Neuronal stem cell (in vitro differentiated cells): ENCODE measurements around the gene MICALL2.

Source experiments
- DNase-seq: peaks from one replicate; pipeline ENCODE4 v3.0.0-alpha.2; 2013; ENCODE audit warnings: low spot score
- H2AFZ ChIP-seq: one replicate; pipeline ENCODE4 v1.6.1; 2013; ENCODE audit warnings: mild to moderate bottlenecking, low read length, inconsistent platforms
- H2AK5ac ChIP-seq: 2 replicates; pipeline ENCODE4 v1.6.1; 2013; ENCODE audit warnings: low read depth, mild to moderate bottlenecking, inconsistent platforms, low read length, moderate library complexity, mixed read lengths
- H2BK120ac ChIP-seq: 2 replicates; pipeline ENCODE4 v1.6.1; 2013; ENCODE audit warnings: low read depth, mild to moderate bottlenecking, inconsistent platforms, low read length, moderate library complexity, mixed read lengths
- H2BK12ac ChIP-seq: one replicate; pipeline ENCODE4 v1.6.1; 2013; ENCODE audit warnings: low read length, inconsistent platforms
- H2BK15ac ChIP-seq: 2 replicates; pipeline ENCODE4 v1.6.1; 2013; ENCODE audit warnings: mild to moderate bottlenecking, low read length, inconsistent platforms, mixed read lengths
- H2BK5ac ChIP-seq: one replicate; pipeline ENCODE4 v1.6.1; 2013; ENCODE audit warnings: inconsistent platforms, mild to moderate bottlenecking, low read length, moderate library complexity
- H3K14ac ChIP-seq: one replicate; pipeline ENCODE4 v1.6.1; 2013; ENCODE audit warnings: low read length, inconsistent platforms
- H3K18ac ChIP-seq: 2 replicates; pipeline ENCODE4 v1.6.1; 2013; ENCODE audit warnings: low read length, inconsistent platforms
- H3K23ac ChIP-seq: 2 replicates; pipeline ENCODE4 v1.6.1; 2013; ENCODE audit warnings: low read depth, mild to moderate bottlenecking, mixed read lengths, low read length, inconsistent platforms; ENCODE audit not compliant: poor library complexity
- H3K27ac ChIP-seq: replicated peaks from 3 replicates; pipeline ENCODE4 v1.5.1; 2013; ENCODE audit warnings: low read length, inconsistent platforms
- H3K27me3 ChIP-seq, 3 experiments: 2 replicates each; pipeline ENCODE4 v1.6.1; 2013; ENCODE audit warnings: low read length in 3 of 3, mild to moderate bottlenecking in 2 of 3, inconsistent platforms in 1 of 3, low read depth in 1 of 3, mixed read lengths in 1 of 3, moderate library complexity in 1 of 3; ENCODE audit not compliant: control insufficient read depth in 3 of 3, insufficient read depth in 3 of 3
- H3K36me3 ChIP-seq, 2 donors: replicated peaks in 1 of 2; 2 replicates each; pipeline ENCODE4 v1.6.1; 2013; ENCODE audit warnings: low read length in 2 of 2; ENCODE audit not compliant: control insufficient read depth in 2 of 2, insufficient read depth in 2 of 2
- H3K4ac ChIP-seq: 2 replicates; pipeline ENCODE4 v1.6.1; 2013; ENCODE audit warnings: inconsistent platforms, mild to moderate bottlenecking, low read length, moderate library complexity
- H3K4me1 ChIP-seq, 2 donors: 1 replicate in 1 of 2; 2 replicates in 1 of 2; pipeline ENCODE4 v1.6.1; 2013; ENCODE audit warnings: low read length in 2 of 2, low read depth in 1 of 2; ENCODE audit not compliant: control insufficient read depth in 2 of 2, insufficient read depth in 1 of 2
- H3K4me2 ChIP-seq: one replicate; pipeline ENCODE4 v1.6.1; 2013; ENCODE audit warnings: mild to moderate bottlenecking, low read length, inconsistent platforms; ENCODE audit not compliant: insufficient read depth, poor library complexity, severe bottlenecking
- H3K4me3 ChIP-seq, 2 donors: 2 replicates each; pipeline ENCODE4 v1.5.1; 2013; ENCODE audit warnings: low read length in 2 of 2, mild to moderate bottlenecking in 2 of 2, inconsistent platforms in 1 of 2, moderate library complexity in 1 of 2
- H3K79me1 ChIP-seq: one replicate; pipeline ENCODE4 v1.6.1; 2013; ENCODE audit warnings: low read depth, mild to moderate bottlenecking, inconsistent platforms, low read length, moderate library complexity
- H3K9ac ChIP-seq: one replicate; pipeline ENCODE4 v1.6.1; 2013; ENCODE audit warnings: mild to moderate bottlenecking, low read depth, low read length, inconsistent platforms; ENCODE audit not compliant: poor library complexity
- H3K9me3 ChIP-seq, 2 donors: replicated peaks in 1 of 2; 2 replicates each; pipeline versions ENCODE3 to v1.6.1; 2013; ENCODE audit warnings: low read length in 2 of 2, mild to moderate bottlenecking in 2 of 2, inconsistent platforms in 1 of 2, low read depth in 1 of 2, mixed read lengths in 1 of 2, moderate library complexity in 1 of 2; ENCODE audit not compliant: control insufficient read depth in 2 of 2, insufficient read depth in 1 of 2
- H4K8ac ChIP-seq: one replicate; pipeline ENCODE4 v1.6.1; 2013; ENCODE audit warnings: low read depth, mild to moderate bottlenecking, inconsistent platforms, low read length, moderate library complexity
- H4K91ac ChIP-seq: one replicate; pipeline ENCODE4 v1.6.1; 2013; ENCODE audit warnings: low read length, low read depth, mild to moderate bottlenecking, inconsistent platforms; ENCODE audit not compliant: poor library complexity
- WGBS, 2 donors: extraction: QIAGEN DNeasy Blood & Tissue Kit; methylation state at CpG; one replicate each; pipeline ENCODE4 v1.1.7; 2013; ENCODE audit warnings: missing lambda C conversion rate in 2 of 2, mixed read lengths in 1 of 2; ENCODE audit not compliant: insufficient read length in 2 of 2, insufficient replicate concordance in 1 of 2; ENCODE audit errors: extremely low coverage in 2 of 2; 5-methylcytosine and 5-hydroxymethylcytosine counted together

Gene MICALL2

DNA sequence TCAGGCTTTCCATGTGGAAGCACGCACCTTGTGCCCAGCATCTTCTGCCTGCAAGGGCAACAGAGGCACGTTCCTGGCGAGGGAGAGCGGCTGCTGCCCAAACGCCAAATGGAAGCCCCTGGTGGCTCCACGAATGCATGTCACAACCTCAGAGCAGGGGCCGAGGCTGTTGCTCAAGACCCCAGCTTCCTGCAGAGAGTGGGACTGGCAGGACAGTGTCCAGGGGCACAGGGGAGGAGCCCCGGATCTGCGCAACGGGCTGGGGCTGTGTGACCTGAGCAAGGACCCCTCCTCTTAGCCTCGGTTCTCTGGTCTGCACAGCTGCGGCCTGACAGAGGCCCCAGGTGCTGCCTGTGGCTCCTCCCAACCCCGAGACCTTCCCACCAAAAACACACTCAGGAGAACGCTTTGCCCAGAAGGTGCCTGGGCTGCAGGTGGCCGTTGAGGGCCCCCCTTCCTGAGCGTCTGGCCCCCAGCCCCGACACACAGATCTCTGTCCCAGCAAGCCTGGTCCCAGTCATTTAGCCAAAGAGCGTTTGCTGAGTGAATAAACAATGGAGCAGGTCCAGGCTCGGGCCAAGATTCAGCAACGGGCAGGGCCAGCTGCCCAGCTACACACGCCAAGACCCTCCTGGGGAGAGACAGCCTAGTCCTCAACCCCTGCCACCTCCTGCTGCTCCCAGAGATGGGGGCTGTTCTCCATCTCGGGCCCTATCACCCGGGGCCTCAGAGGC is 1.2 kb downstream of the MICALL2 start:
- Histone ChIP-seq H3K79me1 (peaks cover 15% of the 10 kb centered on the region), H3K4ac (no peak overlapping the region), H3K9ac (peak overlapping the region; percentile 96), H2BK5ac (no peak overlapping the region), H3K14ac (peak overlapping the region; percentile 71), H2BK15ac (peak overlapping the region; percentile 78), H2AFZ (peak overlapping the region; percentile 96), H3K27me3 (no peaks in the 10 kb centered on the region), H3K23ac (peak overlapping the region; percentile 89), H3K4me1 (peaks cover 25 to 52% of the 10 kb centered on the region in 2 donors), H2AK5ac (peak overlapping the region; percentile 74), H4K91ac (no peak overlapping the region), H3K9me3 (no peaks in the 10 kb centered on the region), H3K36me3 (no peaks in the 10 kb centered on the region), H4K8ac (no peak overlapping the region), H3K18ac (peak overlapping the region; percentile 8), H2BK120ac (no peak overlapping the region), H3K27ac (no peak overlapping the region), H2BK12ac (no peak overlapping the region), H3K4me2 (peak overlapping the region; percentile 45), H3K4me3 (peak overlapping the region; percentile 67 to 96)
- no peak for DNase-seq
- WGBS, 2 donors, result no CpG with 5 or more reads among the region's 23 CpGs

DNA sequence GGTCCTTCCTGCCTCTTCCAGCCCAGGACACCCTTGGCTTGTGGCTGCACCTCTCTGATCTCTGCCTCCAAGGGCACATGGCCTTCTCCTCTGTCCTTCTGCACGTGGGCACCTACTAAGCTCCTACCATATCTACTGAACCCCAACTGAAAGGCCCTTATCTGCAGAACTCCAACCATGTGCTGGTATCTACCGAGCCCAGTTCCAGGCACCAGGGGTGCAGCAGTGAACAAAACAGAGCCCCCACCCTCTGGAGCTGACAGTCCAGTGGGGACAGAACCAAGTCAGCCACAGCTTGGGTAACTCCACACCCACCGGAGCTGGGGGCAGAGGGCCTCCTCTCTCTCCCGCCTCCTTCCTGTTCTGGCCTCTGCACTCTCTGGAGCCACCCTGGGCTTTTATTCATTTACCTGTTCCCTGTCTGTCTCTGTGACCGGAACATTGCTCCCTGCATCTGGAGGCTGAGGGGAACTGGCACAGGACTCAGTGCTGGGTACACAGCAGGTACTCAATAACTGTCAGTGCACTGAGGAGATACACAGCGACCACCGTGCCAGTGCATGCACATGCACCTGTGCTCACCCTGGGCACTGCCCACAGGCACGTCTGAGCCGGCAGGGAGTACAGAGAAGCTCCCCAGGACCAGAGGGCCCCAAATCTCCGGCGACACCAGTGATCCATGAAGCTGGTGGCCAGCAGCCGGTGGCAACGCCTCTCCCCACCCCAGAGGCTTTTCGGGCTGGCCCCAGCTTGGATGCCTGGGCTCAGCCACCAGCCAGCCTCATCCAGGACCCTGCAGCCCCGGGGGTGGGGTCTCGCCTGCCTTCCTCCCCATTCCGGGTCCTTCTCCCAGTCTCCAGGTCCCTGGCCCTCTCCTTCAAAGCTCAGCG is 2.0 kb downstream of the MICALL2 start:
- H2AFZ ChIP-seq, result no peak overlapping the region
- peak overlapping the region; percentile 63 for H3K14ac ChIP-seq
- no peak for DNase-seq
- peak overlapping the region; percentile 28 for H2AK5ac ChIP-seq
- H2BK12ac ChIP-seq, result no peak overlapping the region
- peak overlapping the region; percentile 89 for H3K23ac ChIP-seq
- peak overlapping the region in 1 of 2 donors; percentile 67 for H3K4me3 ChIP-seq
- H2BK120ac ChIP-seq, result no peak overlapping the region
- H3K27me3 ChIP-seq, result no peaks in the 10 kb centered on the region
- H3K9me3 ChIP-seq, result no peaks in the 10 kb centered on the region
- H3K4me1 ChIP-seq, result peaks cover 31 to 57% of the 10 kb centered on the region in 2 donors
- H4K8ac ChIP-seq, result no peak overlapping the region
- peak overlapping the region; percentile 31 for H3K4me2 ChIP-seq
- H3K36me3 ChIP-seq, result no peaks in the 10 kb centered on the region
- H2BK5ac ChIP-seq, result peak overlapping the region; percentile 66
- H3K9ac ChIP-seq, result peak overlapping the region; percentile 21
- H3K27ac ChIP-seq, result no peak overlapping the region
- H3K4ac ChIP-seq, result no peak overlapping the region
- H4K91ac ChIP-seq, result no peak overlapping the region
- H3K18ac ChIP-seq, result peak overlapping the region; percentile 57
- H2BK15ac ChIP-seq, result peak overlapping the region; percentile 10
- WGBS, 2 donors, result no CpG with 5 or more reads among the region's 18 CpGs
- peaks cover 15% of the 10 kb centered on the region for H3K79me1 ChIP-seq

DNA sequence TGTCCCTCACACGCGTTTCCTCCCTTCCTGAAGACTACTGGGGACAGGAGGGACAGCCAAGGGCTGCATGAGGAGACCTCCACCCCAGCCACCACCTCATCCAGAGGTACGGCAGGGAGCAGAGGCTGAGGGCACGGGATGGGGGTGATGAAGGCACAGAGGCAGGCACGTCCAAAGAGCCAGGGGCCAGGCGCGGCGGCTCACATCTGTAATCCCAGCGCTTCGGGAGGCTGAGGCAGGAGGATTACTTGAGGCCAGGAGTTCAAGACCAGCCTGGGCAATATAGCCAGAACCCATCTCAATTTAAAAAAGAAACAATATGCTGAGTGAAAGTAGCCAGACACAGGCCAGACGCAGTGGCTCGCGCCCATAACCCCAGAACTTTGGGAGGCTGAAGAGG is 3.3 kb downstream of the MICALL2 start:
- DNase-seq, result no peak
- no peak overlapping the region for H3K4me3 ChIP-seq
- peak overlapping the region; percentile 36 for H2AK5ac ChIP-seq
- H3K27me3 ChIP-seq, result no peaks in the 10 kb centered on the region
- H2BK12ac ChIP-seq, result no peak overlapping the region
- no peaks in the 10 kb centered on the region for H3K36me3 ChIP-seq
- H4K91ac ChIP-seq, result no peak overlapping the region
- no peak overlapping the region for H2BK5ac ChIP-seq
- no peak overlapping the region for H3K4me2 ChIP-seq
- H2BK120ac ChIP-seq, result no peak overlapping the region
- no peak overlapping the region for H3K27ac ChIP-seq
- no CpG with 5 or more reads among the region's 13 CpGs for WGBS, 2 donors
- no peak overlapping the region for H3K4ac ChIP-seq
- H3K18ac ChIP-seq, result no peak overlapping the region
- H4K8ac ChIP-seq, result no peak overlapping the region
- H3K9ac ChIP-seq, result no peak overlapping the region
- H3K23ac ChIP-seq, result peak overlapping the region; percentile 15
- H3K14ac ChIP-seq, result peak overlapping the region; percentile 90
- H3K79me1 ChIP-seq, result peaks cover 18% of the 10 kb centered on the region
- H3K9me3 ChIP-seq, result no peaks in the 10 kb centered on the region
- H2AFZ ChIP-seq, result no peak overlapping the region
- H3K4me1 ChIP-seq, result peaks cover 33 to 54% of the 10 kb centered on the region in 2 donors
- no peak overlapping the region for H2BK15ac ChIP-seq
